Liver (tissue), 3 donors: ENCODE results near the gene TRIM41.

Experiments used
- ATF3 ChIP-seq: IDR thresholded peaks from 2 replicates; pipeline ENCODE4 v1.6.1; 2016; ENCODE audit warnings: antibody characterized with exemption
- CTCF ChIP-seq: fragments of 150-350 bp; IDR thresholded peaks from 2 replicates; pipeline ENCODE4 v1.5.1; 2017; ENCODE audit warnings: improper control_type of control experiment, low read depth, low read length; ENCODE audit not compliant: missing input control
- EGR1 ChIP-seq, 2 donors: IDR thresholded peaks; 2 replicates each; pipeline ENCODE4 v1.6.1; 2016 to 2018; ENCODE audit warnings: antibody characterized with exemption in 2 of 2, low read depth in 2 of 2
- GABPA ChIP-seq, 2 donors: IDR thresholded peaks in 1 of 2; conservative IDR thresholded peaks in 1 of 2; 2 replicates each; pipeline ENCODE4 v1.6.1; 2016; ENCODE audit warnings: antibody characterized with exemption in 2 of 2, mild to moderate bottlenecking in 1 of 2, moderate library complexity in 1 of 2
- HNF4G ChIP-seq: IDR thresholded peaks from 2 replicates; pipeline ENCODE4 v1.6.1; 2016; ENCODE audit warnings: antibody characterized with exemption
- JUND ChIP-seq, 2 donors: IDR thresholded peaks; 2 replicates each; pipeline ENCODE4 v1.6.1; 2016; ENCODE audit warnings: antibody characterized with exemption in 2 of 2
- MAX ChIP-seq: IDR thresholded peaks from 2 replicates; pipeline ENCODE4 v1.6.1; 2016; ENCODE audit warnings: antibody characterized with exemption
- NR2F2 ChIP-seq: IDR thresholded peaks from 2 replicates; pipeline ENCODE4 v1.6.1; 2016; ENCODE audit warnings: antibody characterized with exemption
- RAD21 ChIP-seq, 2 donors: IDR thresholded peaks; 2 replicates each; pipeline ENCODE4 v1.6.1; 2016; ENCODE audit warnings: antibody characterized with exemption in 2 of 2, mild to moderate bottlenecking in 2 of 2
- REST ChIP-seq: IDR thresholded peaks from 2 replicates; pipeline ENCODE4 v1.6.1; 2016; ENCODE audit warnings: antibody characterized with exemption, mild to moderate bottlenecking
- RXRA ChIP-seq, 2 donors: IDR thresholded peaks; 2 replicates each; pipeline ENCODE4 v1.6.1; 2017 to 2018; ENCODE audit warnings: antibody characterized with exemption in 2 of 2, mild to moderate bottlenecking in 1 of 2
- TAF1 ChIP-seq: conservative IDR thresholded peaks from 2 replicates; pipeline ENCODE4 v1.6.1; 2016; ENCODE audit warnings: antibody characterized with exemption, mild to moderate bottlenecking
- YY1 ChIP-seq: IDR thresholded peaks from 2 replicates; pipeline ENCODE4 v1.6.1; 2016; ENCODE audit warnings: antibody characterized with exemption, mild to moderate bottlenecking
- ZBTB33 ChIP-seq: IDR thresholded peaks from 2 replicates; pipeline ENCODE4 v1.6.1; 2016; ENCODE audit warnings: antibody characterized with exemption
- donor health status: healthy.
- donor health status: healthy.

- no peak for TF ChIP-seq YY1
- no peak for TF ChIP-seq RAD21 (IDR thresholded peaks at IDR 0.05)
- no peak for TF ChIP-seq CTCF
- no peak for TF ChIP-seq JUND (IDR thresholded peaks at IDR 0.05)
- no peak for TF ChIP-seq RXRA (IDR thresholded peaks at IDR 0.05)
- TF ChIP-seq NR2F2: no peak
- TF ChIP-seq TAF1: no peak
- TF ChIP-seq ATF3: no peak
- no peak for TF ChIP-seq EGR1 (IDR thresholded peaks at IDR 0.05; ENCODE audit: low read depth in 2 of 2)
- TF ChIP-seq ZBTB33: no peak
- TF ChIP-seq GABPA (IDR thresholded peaks at IDR 0.05 in 1 of 2, conservative IDR thresholded peaks at IDR 0.05 in 1 of 2): no peak
- TF ChIP-seq REST: no peak
- TF ChIP-seq HNF4G: no peak
- TF ChIP-seq MAX: no peak
Observed at GRCh38 chr5:181203093-181203711, 19.9 kb upstream of the TRIM41 start.
